IMR-90 (cell line): ENCODE measurements around the gene SETX.

Source experiments
- CHD1 ChIP-seq: IDR thresholded peaks from 2 replicates; pipeline ENCODE4 v1.6.1; 2012; ENCODE audit warnings: low read depth, low read length, improper control_type of control experiment
- MAFK ChIP-seq: IDR thresholded peaks from 2 replicates; pipeline ENCODE4 v1.6.1; 2012; ENCODE audit warnings: low read depth, low read length, improper control_type of control experiment
- POLR2A ChIP-seq: IDR thresholded peaks from 2 replicates; pipeline ENCODE4 v1.6.1; 2012; ENCODE audit warnings: mild to moderate bottlenecking, low read depth, low read length
- TF ChIP-seq, protein P1 (sequence below): conservative IDR thresholded peaks from 2 replicates; pipeline ENCODE4 v1.5.1; 2012; ENCODE audit warnings: mild to moderate bottlenecking, low read depth, low read length, improper control_type of control experiment
- TF ChIP-seq, protein P2 (sequence below): fragments of 150-350 bp; IDR thresholded peaks from 2 replicates; pipeline ENCODE4 v1.6.1; 2017; ENCODE audit warnings: mild to moderate bottlenecking, antibody characterized with exemption, low read length, low read depth

DNA sequence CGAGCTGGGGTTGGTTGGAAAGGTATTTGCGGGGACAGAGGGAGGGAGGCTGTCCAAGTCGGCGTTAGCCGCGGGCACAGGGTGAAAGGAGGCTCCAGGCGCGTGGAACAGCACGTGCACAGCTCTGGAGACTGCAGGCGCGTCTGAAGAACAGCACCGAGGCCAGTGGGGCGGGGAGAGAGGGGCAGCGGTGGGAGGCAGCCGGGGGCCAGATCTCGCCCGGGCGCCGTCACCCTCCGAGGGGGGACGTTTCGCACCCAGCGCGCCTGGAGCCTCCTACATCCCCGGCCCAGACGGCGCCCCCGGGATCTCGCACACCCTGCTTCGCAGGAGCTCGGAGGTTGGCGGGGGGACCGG is 113.3 kb downstream of the SETX start:
- TF ChIP-seq, protein P1, sequence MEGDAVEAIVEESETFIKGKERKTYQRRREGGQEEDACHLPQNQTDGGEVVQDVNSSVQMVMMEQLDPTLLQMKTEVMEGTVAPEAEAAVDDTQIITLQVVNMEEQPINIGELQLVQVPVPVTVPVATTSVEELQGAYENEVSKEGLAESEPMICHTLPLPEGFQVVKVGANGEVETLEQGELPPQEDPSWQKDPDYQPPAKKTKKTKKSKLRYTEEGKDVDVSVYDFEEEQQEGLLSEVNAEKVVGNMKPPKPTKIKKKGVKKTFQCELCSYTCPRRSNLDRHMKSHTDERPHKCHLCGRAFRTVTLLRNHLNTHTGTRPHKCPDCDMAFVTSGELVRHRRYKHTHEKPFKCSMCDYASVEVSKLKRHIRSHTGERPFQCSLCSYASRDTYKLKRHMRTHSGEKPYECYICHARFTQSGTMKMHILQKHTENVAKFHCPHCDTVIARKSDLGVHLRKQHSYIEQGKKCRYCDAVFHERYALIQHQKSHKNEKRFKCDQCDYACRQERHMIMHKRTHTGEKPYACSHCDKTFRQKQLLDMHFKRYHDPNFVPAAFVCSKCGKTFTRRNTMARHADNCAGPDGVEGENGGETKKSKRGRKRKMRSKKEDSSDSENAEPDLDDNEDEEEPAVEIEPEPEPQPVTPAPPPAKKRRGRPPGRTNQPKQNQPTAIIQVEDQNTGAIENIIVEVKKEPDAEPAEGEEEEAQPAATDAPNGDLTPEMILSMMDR: no peak
- TF ChIP-seq CHD1 (no peak), POLR2A (no peak), MAFK (no peak)
- TF ChIP-seq, protein P2, sequence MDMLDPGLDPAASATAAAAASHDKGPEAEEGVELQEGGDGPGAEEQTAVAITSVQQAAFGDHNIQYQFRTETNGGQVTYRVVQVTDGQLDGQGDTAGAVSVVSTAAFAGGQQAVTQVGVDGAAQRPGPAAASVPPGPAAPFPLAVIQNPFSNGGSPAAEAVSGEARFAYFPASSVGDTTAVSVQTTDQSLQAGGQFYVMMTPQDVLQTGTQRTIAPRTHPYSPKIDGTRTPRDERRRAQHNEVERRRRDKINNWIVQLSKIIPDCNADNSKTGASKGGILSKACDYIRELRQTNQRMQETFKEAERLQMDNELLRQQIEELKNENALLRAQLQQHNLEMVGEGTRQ: no peak
